AG10803 (cell line): Measurements from ENCODE around the gene MMP3.

Experiments used
- DNase-seq: peaks from one replicate; pipeline ENCODE4 v3.0.0; 2010; ENCODE audit warnings: low read depth
- H3K4me3 ChIP-seq: 2 replicates; pipeline ENCODE4 v1.5.1; 2011; ENCODE audit warnings: mild to moderate bottlenecking, low read length, control low read depth
- CTCF ChIP-seq: conservative IDR thresholded peaks from 2 replicates; pipeline ENCODE4 v1.5.1; 2011; ENCODE audit warnings: mild to moderate bottlenecking, low read length, control low read depth, inconsistent platforms

MMP3 gene

GRCh38 chr11:102849311-102849710, 5.9 kb upstream of the MMP3 start:
- peak; percentile 87 for DNase-seq
- TF ChIP-seq CTCF, result no peak
- no peak overlapping the region for H3K4me3 ChIP-seq

GRCh38 chr11:102846292-102846691, 2.9 kb upstream of the MMP3 start:
- TF ChIP-seq CTCF, result no peak
- DNase-seq, result no peak
- H3K4me3 ChIP-seq, result no peak overlapping the region

- DNase-seq, result no peak
- H3K4me3 ChIP-seq, result no peak overlapping the region
- TF ChIP-seq CTCF, result no peak
Observed at GRCh38 chr11:102842930-102843329, 479 bp downstream of the MMP3 start.

GRCh38 chr11:102840018-102840417, 3.4 kb downstream of the MMP3 start:
- no peak overlapping the region for H3K4me3 ChIP-seq
- TF ChIP-seq CTCF, result no peak
- no peak for DNase-seq

- no peak overlapping the region for H3K4me3 ChIP-seq
- DNase-seq, result no peak
- TF ChIP-seq CTCF, result no peak
Observed at GRCh38 chr11:102837646-102838045, 5.8 kb downstream of the MMP3 start.

GRCh38 chr11:102837156-102837555, 6.3 kb downstream of the MMP3 start:
- H3K4me3 ChIP-seq, result no peak overlapping the region
- TF ChIP-seq CTCF, result no peak
- peak; percentile 74 for DNase-seq

- no peak for TF ChIP-seq CTCF
- peak; percentile 92 for DNase-seq
- no peak overlapping the region for H3K4me3 ChIP-seq
Observed at GRCh38 chr11:102836290-102836875, 7.0 kb downstream of the MMP3 start.
